ENCODE data around the gene APMAP. TPM values are rescaled to one million over a fixed set of nuclear protein-coding genes. Genes with fewer than 3 reads are reported as not detected.

APMAP gene
- total RNA-seq, 2 experiments from 2014 or later: 36.7 to 40.0 TPM

GRCh38 chr20:24977797-24978196 is 14.8 kb downstream of the APMAP start:
- intact Hi-C loops (cut with micrococcal nuclease): loop anchor here (10.0 kb wide), 1 partner anchor 63 kb away; no protein-coding TSS in a partner anchor
- CTCF ChIA-PET: interaction anchor here (0.5 to 1.7 kb wide), 5 partner anchors 14 to 273 kb away, joined by 3 to 4 read pairs (median 3); no protein-coding TSS in a partner anchor
- H3K4me1 Mint-ChIP-seq (ENCODE audit: low read depth): peaks cover 24% of the 10 kb centered on the region

DNA sequence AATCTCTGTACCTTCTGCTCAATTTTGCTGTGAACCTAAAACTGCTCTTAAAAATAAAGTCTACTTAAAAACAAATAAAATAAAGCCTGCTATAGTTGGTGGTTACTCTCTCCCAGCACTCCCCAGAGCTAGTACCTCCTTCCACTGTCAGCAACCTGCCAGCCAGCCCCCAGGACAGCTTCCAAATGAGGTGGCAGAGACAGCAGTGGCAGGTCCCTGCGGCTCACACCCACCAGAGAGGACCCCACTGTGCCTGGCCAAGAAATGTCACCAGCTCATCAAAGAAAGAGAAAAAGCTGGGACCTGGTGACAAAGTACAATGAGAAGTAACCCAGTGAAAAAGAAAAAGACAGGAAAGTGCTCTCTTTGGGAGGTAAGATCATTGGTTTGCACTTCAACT is 15.2 kb downstream of the APMAP start:
- Mint-ChIP-seq H3K9me3 (peaks cover 7% of the 10 kb centered on the region), H3K4me3 (no peak overlapping the region), H3K27me3 (no peaks in the 10 kb centered on the region), H3K27ac (no peak overlapping the region), H3K4me1 (ENCODE audit: low read depth) (peaks cover 20% of the 10 kb centered on the region), H3K36me3 (ENCODE audit: low read depth) (peaks cover 78% of the 10 kb centered on the region)
- no peak for TF ChIP-seq CTCF (IDR thresholded peaks at IDR 0.05)
- intact Hi-C loops (cut with micrococcal nuclease): loop anchor here (10.0 kb wide), 1 partner anchor 63 kb away; no protein-coding TSS in a partner anchor
- DNase-seq (no peak), ATAC-seq (no peak)
- ChIA-PET CTCF (interaction anchor here (1.1 to 1.7 kb wide), 3 partner anchors 16 to 47 kb away, joined by 3 to 4 read pairs (median 3); no protein-coding TSS in a partner anchor), POLR2A (interaction anchor here (0.7 to 1.3 kb wide), 3 partner anchors 9 to 23 kb away, joined by 3 read pairs; no protein-coding TSS in a partner anchor)

More at GRCh38 chr20:24977797-24978196, 14.8 kb downstream of the APMAP start:
- Mint-ChIP-seq H3K27me3 (no peaks in the 10 kb centered on the region), H3K36me3 (ENCODE audit: low read depth) (peaks cover 80% of the 10 kb centered on the region), H3K27ac (no peak overlapping the region), H3K9me3 (peaks cover 7% of the 10 kb centered on the region), H3K4me3 (no peak overlapping the region)
- ATAC-seq (no peak), DNase-seq (no peak)
- no peak for TF ChIP-seq CTCF (IDR thresholded peaks at IDR 0.05)
- POLR2A ChIA-PET: interaction anchor here (0.7 kb wide), 1 partner anchor 24 kb away, joined by 3 read pairs; no protein-coding TSS in a partner anchor

DNA sequence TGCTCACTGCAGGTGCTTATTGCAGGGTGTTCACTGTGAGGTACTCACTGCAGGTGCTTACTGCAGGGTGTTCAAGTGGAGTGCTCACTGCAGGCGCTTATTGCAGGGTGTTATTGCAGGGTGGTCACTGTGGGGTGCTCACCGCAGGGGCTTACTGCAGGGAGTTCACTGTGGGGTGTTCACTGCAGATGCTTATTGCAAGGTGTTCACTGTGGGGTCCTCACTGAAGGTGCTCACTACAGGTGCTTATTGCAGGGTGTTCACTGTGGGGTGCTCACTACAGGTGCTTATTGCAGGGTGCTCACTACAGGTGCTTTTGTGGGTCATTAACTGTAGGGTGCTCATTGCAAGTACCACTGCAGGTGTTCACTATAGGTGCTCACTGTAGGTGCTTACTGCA is 20.2 kb downstream of the APMAP start:
- CTCF ChIA-PET: no interaction called here
- H3K27ac Mint-ChIP-seq: no peak overlapping the region
- H3K36me3 Mint-ChIP-seq (ENCODE audit: low read depth): peaks cover 58% of the 10 kb centered on the region

DNA sequence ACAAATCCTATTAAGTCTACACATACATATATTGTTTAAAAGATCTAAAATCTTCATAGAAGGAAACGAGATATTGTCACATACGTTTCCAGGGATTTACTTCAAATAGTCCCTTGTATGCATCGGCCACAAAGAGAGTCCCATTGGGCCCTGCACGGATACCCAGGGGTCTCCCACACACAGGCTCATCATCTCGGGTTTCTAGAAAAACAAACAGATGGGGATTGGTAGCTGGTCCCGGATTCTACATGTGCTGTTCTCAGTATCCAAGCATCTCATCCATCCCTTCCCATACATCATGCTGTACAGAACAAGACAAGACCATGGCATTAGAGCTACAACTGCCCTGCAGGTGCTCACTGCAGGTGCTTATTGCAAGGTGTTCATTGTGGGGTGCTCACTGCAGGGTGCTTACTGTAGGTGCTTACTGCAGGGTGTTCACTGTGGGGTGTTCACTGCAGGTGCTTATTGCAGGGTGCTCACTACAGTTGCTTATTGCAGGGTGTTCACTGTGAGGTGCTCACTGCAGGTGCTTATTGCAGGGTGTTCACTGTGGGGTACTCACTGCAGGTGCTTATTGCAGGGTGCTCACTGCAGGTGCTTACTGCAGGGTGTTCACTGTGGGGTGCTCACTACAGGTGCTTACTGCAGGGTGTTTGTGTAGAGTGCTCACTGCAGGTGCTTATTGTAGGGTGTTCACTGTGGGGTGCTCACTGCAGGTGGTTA is 21.0 kb downstream of the APMAP start:
- intact Hi-C loops (cut with micrococcal nuclease): loop anchor here (10.0 kb wide), 1 partner anchor 57 kb away; no protein-coding TSS in a partner anchor
- H3K4me3 Mint-ChIP-seq: no peak overlapping the region
- H3K9me3 Mint-ChIP-seq: peaks cover 4% of the 10 kb centered on the region
- DNase-seq: no peak
- ChIA-PET CTCF (no interaction called here), POLR2A (interaction anchor here (0.6 to 0.7 kb wide), 2 partner anchors 68 to 128 kb away, joined by 3 to 4 read pairs; no protein-coding TSS in a partner anchor)
- no peaks in the 10 kb centered on the region for H3K4me1 Mint-ChIP-seq (ENCODE audit: low read depth)
- no peak overlapping the region for H3K27ac Mint-ChIP-seq
- no peaks in the 10 kb centered on the region for H3K27me3 Mint-ChIP-seq
- H3K36me3 Mint-ChIP-seq (ENCODE audit: low read depth): peaks cover 51% of the 10 kb centered on the region
- no peak for TF ChIP-seq CTCF (IDR thresholded peaks at IDR 0.05)
- ATAC-seq: no peak

More for the DNA sequence above, 20.2 kb downstream of the APMAP start:
- peaks cover 7% of the 10 kb centered on the region for H3K9me3 Mint-ChIP-seq
- H3K4me3 Mint-ChIP-seq: no peak overlapping the region
- DNase-seq: no peak
- H3K4me1 Mint-ChIP-seq (ENCODE audit: low read depth): peaks cover 3% of the 10 kb centered on the region
- no peak for TF ChIP-seq CTCF (IDR thresholded peaks at IDR 0.05)
- H3K27me3 Mint-ChIP-seq: no peaks in the 10 kb centered on the region
- ATAC-seq: no peak
- intact Hi-C loops (cut with micrococcal nuclease): loop anchor here (10.0 kb wide), 1 partner anchor 58 kb away; no protein-coding TSS in a partner anchor
- POLR2A ChIA-PET: no interaction called here

GRCh38 chr20:24970754-24971153 is 21.8 kb downstream of the APMAP start:
- CTCF ChIA-PET: no interaction called here
- intact Hi-C loops (cut with micrococcal nuclease): loop anchor here (10.0 kb wide), 1 partner anchor 56 kb away; no protein-coding TSS in a partner anchor
- peaks cover 3% of the 10 kb centered on the region for H3K4me1 Mint-ChIP-seq (ENCODE audit: low read depth)
- no peaks in the 10 kb centered on the region for H3K27me3 Mint-ChIP-seq
- POLR2A ChIA-PET: interaction anchor here (0.7 kb wide), 1 partner anchor 69 kb away, joined by 3 read pairs; no protein-coding TSS in a partner anchor
- TF ChIP-seq CTCF (IDR thresholded peaks at IDR 0.05): no peak
- ATAC-seq (no peak), DNase-seq (no peak)
- no peaks in the 10 kb centered on the region for H3K9me3 Mint-ChIP-seq
- no peak overlapping the region for H3K4me3 Mint-ChIP-seq
- peaks cover 50% of the 10 kb centered on the region for H3K36me3 Mint-ChIP-seq (ENCODE audit: low read depth)
- no peak overlapping the region for H3K27ac Mint-ChIP-seq
